Measurements from ENCODE around the gene NEK8.
"Not testable (repeated sequence)": the region's sequence is repeated elsewhere in the genome, so short reads cannot be mapped to it uniquely, and the experiment has no call there.

NEK8 gene

GRCh38 chr17:28725660-28726225 is 2.8 kb upstream of the NEK8 start:
- DNase-seq (ENCODE audit: low read depth, low spot score), result peak; percentile 83

- DNase-seq (ENCODE audit: low read depth, low spot score), result peak; percentile 81
These were observed 2.4 kb upstream of the NEK8 start, which contains the start of gene TLCD1 for GRCh38 chr17:28726226-28726626. TLCD1 (minus strand) TSS chr17:28726233; CDS start chr17:28726097, 136 bp downstream.

- DNase-seq (ENCODE audit: low read depth, low spot score), result peak; percentile 98
These were observed 1.7 kb upstream of the NEK8 start for GRCh38 chr17:28726627-28727491.

DNA sequence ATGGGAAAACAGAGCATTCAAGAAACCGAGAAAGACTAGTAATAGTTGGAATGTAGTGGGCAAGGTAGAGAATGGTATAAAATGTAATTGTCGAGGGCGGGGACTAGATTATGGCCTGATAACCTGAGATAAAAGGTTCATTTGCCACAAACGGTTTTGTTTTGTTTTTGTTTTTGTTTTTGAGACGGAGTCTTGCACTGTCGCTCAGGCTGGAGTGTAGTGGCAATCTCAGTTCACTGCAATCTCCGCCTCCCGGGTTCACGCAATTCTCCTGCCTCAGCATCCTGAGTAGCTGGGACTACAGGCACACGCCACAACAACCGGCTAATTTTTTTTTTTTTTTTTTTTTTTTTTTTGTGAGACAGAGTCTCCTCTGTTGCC is 1.4 kb downstream of the NEK8 start:
- no peak for DNase-seq (ENCODE audit: low read depth, low spot score)

DNA sequence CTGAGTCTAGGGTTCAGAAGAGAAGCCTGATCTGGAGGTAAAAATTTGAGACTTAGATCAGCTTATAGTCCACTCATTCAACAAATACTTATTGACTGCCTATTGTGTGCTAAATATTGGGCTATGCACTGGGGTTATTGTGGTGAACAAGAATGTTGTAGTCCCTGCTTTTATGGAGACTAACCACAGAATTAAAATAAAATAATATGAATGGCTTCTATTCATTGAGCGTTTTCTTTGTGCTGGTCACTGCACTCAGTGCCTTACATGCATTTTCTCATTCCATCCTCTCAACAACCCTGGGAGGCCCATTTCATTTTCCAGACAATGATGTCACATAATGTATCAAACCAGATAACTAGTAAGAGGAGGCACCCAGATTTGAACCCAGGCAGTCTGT is 4.8 kb downstream of the NEK8 start:
- peak; percentile 53 for DNase-seq (ENCODE audit: low read depth, low spot score)

GRCh38 chr17:28734712-28735241 is 6.2 kb downstream of the NEK8 start:
- DNase-seq (ENCODE audit: low read depth, low spot score), result no peak

- DNase-seq (ENCODE audit: low read depth, low spot score), result no peak
These were observed 6.7 kb downstream of the NEK8 start for GRCh38 chr17:28735242-28735722.

DNA sequence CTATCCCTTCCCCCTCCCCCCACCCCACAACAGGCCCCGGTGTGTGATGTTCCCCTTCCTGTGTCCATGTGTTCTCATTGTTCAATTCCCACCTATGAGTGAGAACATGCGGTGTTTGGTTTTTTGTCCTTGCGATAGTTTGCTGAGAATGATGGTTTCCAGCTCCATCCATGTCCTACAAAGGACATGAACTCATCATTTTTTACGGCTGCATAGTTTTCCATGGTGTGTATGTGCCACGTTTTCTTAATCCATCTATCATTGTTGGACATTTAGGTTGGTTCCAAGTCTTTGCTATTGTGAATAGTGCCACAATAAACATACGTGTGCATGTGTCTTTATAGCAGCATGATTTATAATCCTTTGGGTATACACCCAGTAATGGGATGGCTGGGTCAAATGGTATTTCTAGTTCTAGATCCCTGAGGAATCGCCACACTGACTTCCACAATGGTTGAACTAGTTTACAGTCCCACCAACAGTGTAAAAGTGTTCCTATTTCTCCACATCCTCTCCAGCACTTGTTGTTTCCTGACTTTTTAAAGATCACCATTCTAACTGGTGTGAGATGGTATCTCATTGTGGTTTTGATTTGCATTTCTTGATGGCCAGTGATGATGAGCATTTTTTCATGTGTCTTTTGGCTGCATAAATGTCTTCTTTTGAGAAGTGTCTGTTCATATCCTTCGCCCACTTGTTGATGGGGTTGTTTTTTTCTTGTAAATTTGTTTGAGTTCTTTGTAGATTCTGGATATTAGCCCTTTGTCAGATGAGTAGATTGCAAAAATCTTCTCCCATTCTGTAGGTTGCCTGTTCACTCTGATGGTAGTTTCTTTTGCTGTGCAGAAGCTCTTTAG is 7.6 kb downstream of the NEK8 start:
- DNase-seq (ENCODE audit: low read depth, low spot score), result not testable (repeated sequence)

- DNase-seq (ENCODE audit: low read depth, low spot score), result no peak
These were observed 8.7 kb downstream of the NEK8 start for GRCh38 chr17:28737316-28737715.

- no peak for DNase-seq (ENCODE audit: low read depth, low spot score)
These were observed 9.4 kb downstream of the NEK8 start for GRCh38 chr17:28737770-28738679.

GRCh38 chr17:28738680-28739384 is 10.2 kb downstream of the NEK8 start:
- no peak for DNase-seq (ENCODE audit: low read depth, low spot score)

DNA sequence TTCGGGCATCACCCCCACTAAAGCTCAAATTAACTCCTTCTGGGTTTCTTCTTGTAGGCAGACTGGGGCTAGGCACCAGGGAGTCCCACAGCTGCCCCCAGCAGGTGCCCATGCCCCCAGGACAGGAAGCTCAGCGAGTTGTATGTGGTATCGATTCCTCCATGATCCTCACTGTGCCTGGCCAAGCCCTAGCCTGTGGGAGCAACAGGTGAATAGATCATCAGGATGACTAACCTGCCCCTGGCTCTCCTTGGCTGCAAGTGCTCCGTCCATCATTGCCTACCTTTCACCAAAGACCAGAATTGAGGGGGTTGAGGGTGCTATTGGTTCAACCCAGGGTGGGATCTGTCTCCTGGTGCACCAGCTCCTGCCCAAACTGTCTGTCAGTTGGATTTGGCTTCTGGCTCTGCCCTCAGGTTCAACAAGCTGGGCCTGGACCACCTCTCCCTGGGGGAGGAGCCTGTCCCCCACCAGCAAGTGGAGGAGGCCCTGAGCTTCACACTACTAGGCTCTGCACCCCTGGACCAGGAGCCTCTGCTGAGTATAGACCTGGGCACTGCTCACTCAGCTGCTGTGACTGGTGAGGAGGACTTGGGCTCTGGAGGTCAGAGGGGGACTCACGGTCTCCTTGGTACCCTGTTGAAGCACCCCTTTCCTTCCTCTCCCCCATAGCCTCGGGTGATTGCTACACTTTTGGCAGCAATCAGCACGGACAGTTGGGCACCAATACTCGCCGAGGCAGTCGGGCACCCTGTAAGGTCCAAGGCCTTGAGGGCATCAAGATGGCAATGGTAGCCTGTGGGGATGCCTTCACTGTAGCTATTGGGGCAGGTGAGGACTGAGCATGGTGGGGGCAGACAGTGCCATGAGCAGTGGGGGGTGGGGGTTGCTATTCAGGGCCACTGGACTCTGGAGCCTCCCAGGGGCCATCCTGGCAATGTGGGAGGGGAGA is 12.1 kb downstream of the NEK8 start:
- DNase-seq (ENCODE audit: low read depth, low spot score), result no peak

DNA sequence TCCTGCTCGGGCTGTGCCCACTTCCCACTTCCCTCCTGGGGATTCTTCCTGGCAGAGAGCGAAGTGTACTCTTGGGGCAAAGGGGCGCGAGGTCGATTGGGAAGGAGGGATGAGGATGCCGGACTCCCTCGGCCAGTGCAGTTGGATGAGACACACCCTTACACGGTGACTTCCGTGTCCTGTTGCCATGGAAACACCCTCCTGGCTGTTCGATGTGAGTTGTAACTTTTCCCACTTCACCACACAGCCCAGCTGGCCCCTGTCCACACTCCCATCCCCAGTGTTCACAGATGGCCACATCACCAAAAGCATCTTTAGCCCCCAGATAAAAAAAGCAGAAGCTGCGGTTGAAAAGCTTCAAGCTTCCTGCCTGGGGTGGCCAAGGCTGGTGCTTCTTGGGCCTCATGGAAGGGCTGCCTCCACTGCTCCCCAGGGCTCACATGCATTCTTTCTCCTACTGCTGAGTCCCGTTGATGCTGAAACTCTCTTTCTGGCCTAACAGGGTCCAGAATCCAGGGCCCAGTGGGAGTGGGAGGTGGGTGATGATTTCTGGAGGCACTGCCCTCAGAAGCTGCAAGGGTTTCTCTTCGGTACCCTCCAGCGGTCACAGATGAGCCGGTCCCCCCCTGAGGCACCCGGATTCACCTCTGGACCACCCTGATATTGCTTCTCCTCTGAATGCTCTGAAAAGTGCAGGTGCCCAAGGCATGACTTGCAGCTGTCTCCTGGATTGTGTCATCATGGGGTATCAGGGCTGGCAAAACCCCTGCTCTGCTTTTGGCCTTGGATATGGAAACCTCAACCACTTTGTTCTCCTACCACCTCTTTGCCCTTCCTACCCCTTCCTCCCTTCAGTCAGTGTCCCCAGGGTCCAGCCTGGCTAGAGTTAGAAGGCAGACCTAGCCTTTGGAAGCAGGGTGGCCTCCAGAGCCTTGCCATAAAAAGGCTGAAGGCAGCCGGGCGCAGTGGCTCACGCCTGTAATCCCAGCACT is 13.1 kb downstream of the NEK8 start:
- no peak for DNase-seq (ENCODE audit: low read depth, low spot score)

- peak; percentile 95 for DNase-seq (ENCODE audit: low read depth, low spot score)
These were observed 14.9 kb downstream of the NEK8 start, which contains the start of gene TRAF4 for GRCh38 chr17:28743243-28744103. TRAF4 (plus strand) TSS chr17:28744011; CDS start chr17:28744113, 102 bp downstream.

DNA sequence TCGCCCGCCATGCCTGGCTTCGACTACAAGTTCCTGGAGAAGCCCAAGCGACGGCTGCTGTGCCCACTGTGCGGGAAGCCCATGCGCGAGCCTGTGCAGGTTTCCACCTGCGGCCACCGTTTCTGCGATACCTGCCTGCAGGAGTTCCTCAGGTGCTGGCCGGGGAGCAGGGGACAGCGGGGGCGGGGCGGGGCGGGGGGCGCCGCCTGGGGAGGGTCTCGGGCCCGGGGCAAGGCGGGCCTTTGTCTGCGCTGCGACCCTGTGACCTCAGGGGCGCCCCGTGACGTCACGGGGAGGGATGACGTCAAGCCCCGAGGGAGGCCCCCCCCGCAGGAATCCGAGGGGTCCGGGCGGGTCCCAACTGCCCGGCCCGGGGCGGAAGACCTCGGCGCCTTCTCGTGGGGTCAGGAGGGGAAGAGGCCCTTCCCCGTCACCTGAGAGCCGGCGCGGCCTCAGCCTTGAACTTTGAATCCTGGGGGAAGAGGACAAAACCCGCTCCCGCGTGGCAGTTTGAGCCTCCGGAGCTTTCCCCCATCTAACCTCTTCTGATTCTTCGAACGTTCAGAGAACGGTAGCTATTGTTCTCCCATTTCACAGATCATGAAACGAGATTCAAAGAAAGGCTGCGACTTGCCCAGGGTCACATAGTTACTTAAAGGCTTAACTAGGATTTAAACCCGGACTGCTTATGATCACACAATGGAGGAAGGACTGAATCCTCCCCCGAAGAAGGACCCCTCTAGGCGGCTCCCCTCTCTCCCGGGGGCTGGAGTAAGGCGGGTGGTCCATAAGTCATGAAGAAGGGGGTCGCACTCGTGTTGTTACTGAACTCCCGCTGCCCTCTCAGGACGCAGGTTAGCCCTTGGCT is 15.8 kb downstream of the NEK8 start:
- DNase-seq (ENCODE audit: low read depth, low spot score), result peak; percentile 83

Measured in astrocyte of the hippocampus (primary cell).